ENCODE results near the gene FDX2. TPM values are rescaled to one million over a fixed set of nuclear protein-coding genes. Genes with fewer than 3 reads are reported as not detected.

Gene FDX2
- total and polyA plus RNA-seq, 2 of the 4 experiments (the other 2 are of a cell fraction), result 39.8 to 72.0 TPM

DNA sequence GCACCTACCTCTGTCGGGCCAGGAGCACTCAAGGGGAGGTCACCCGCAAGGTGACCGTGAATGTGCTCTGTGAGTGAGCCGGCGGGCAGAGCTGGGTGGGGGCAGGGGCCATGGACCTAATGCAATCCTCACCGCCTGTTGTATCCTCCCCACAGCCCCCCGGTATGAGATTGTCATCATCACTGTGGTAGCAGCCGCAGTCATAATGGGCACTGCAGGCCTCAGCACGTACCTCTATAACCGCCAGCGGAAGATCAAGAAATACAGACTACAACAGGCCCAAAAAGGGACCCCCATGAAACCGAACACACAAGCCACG is 30.9 kb downstream of the FDX2 start:
- DNase-seq, result no peak
- no TSS peak for BruUV-seq (replicated peaks)
- Histone ChIP-seq H3K4ac (ENCODE audit: low read depth, low read length) (no peak overlapping the region), H4K20me1 (ENCODE audit: insufficient read depth, low read length) (no peaks in the 10 kb centered on the region), H2AFZ (replicated peaks; ENCODE audit: low read length, poor library complexity) (no peak overlapping the region), H3K4me3 (ENCODE audit: insufficient read depth, low read depth, low read length) (no peak overlapping the region), H4K5ac (ENCODE audit: low read depth, low read length) (no peak overlapping the region), H3K27ac (ENCODE audit: insufficient read depth, low read length) (no peak overlapping the region), H3K27me3 (ENCODE audit: control insufficient read depth, insufficient read depth, low read length) (no peaks in the 10 kb centered on the region; the same call in 1 of the 2 replicates), H3K36me3 (ENCODE audit: control insufficient read depth, insufficient read depth, low read length) (peaks cover 2% of the 10 kb centered on the region; the same call in 1 of the 2 replicates), H4K91ac (ENCODE audit: insufficient read depth, low read depth, low read length) (no peak overlapping the region), H2BK5ac (ENCODE audit: low read depth, low read length, poor library complexity, severe bottlenecking) (no peak overlapping the region), H2AK9ac (replicated peaks; ENCODE audit: low read depth, low read length, poor library complexity) (peak overlapping the region; percentile 71), H3K18ac (ENCODE audit: low read depth, low read length) (no peak overlapping the region), H3K23ac (ENCODE audit: low read depth, low read length) (no peak overlapping the region), H3K56ac (ENCODE audit: extremely low read depth, insufficient read depth, low read length) (no peak overlapping the region), H2AK5ac (ENCODE audit: low read depth, low read length) (no peak overlapping the region), H3K4me2 (ENCODE audit: low read depth, low read length) (no peak overlapping the region), H3K9me3 (ENCODE audit: control insufficient read depth, insufficient read depth, low read length) (no peaks in the 10 kb centered on the region), H4K8ac (ENCODE audit: low read depth in 2 of 2, low read length in 2 of 2) (no peak overlapping the region), H2BK120ac (ENCODE audit: low read depth, low read length) (no peak overlapping the region), H3K9ac (ENCODE audit: low read depth, low read length) (no peak overlapping the region), H3K14ac (replicated peaks; ENCODE audit: low read depth, low read length) (no peak overlapping the region), H3K4me1 (ENCODE audit: control insufficient read depth, insufficient read depth, low read length) (peaks cover 14% of the 10 kb centered on the region), H3K9me1 (ENCODE audit: insufficient read depth, low read length) (peaks cover 12% of the 10 kb centered on the region), H2BK20ac (ENCODE audit: low read depth, low read length) (no peak overlapping the region), H2BK15ac (ENCODE audit: low read depth, low read length) (no peak overlapping the region), H3K79me1 (ENCODE audit: low read depth in 1 of 2, low read length in 2 of 2) (no peaks in the 10 kb centered on the region)
- intact Hi-C loops (cut with micrococcal nuclease), result no loop called here
- ChIA-PET POLR2A (ENCODE audit: unreplicated experiment) (no interaction called here), CTCF (interaction anchor here (2.1 kb wide), 1 partner anchor 104 kb away, joined by 5 read pairs; no protein-coding TSS in a partner anchor)
- in situ Hi-C loops (cut with MboI; ENCODE audit: low sequenced_read_pairs), result no loop called here
- dilution Hi-C loops (cut with HindIII; ENCODE audit: low sequenced_read_pairs, unreplicated experiment), result no loop called here
- ATAC-seq (ENCODE audit: low read depth), result no peak
- TF ChIP-seq BHLHE40 (IDR thresholded peaks at IDR 0.05; ENCODE audit: low read depth, low read length) (no peak), NFE2L2 (IDR thresholded peaks at IDR 0.05; ENCODE audit: low read depth, low read length) (no peak), RCOR1 (IDR thresholded peaks at IDR 0.05; ENCODE audit: insufficient replicate concordance, low read length) (no peak), MXI1 (IDR thresholded peaks at IDR 0.05; ENCODE audit: borderline replicate concordance, low read depth, low read length) (no peak), FOS (IDR thresholded peaks at IDR 0.05; ENCODE audit: low read depth, low read length) (no peak), POLR2A (IDR thresholded peaks at IDR 0.05; ENCODE audit: low read depth, low read length) (no peak), RAD21 (IDR thresholded peaks at IDR 0.05; ENCODE audit: low read length) (no peak), CHD1 (IDR thresholded peaks at IDR 0.05; ENCODE audit: low read depth, low read length) (no peak), RFX5 (IDR thresholded peaks at IDR 0.05; ENCODE audit: low read depth, low read length) (no peak), CEBPB (IDR thresholded peaks at IDR 0.05; ENCODE audit: low read depth, low read length) (no peak), SMC3 (IDR thresholded peaks at IDR 0.05; ENCODE audit: low read depth, low read length) (no peak), MAFK (IDR thresholded peaks at IDR 0.05; ENCODE audit: low read depth, low read length) (no peak)
- TF ChIP-seq, protein P1, sequence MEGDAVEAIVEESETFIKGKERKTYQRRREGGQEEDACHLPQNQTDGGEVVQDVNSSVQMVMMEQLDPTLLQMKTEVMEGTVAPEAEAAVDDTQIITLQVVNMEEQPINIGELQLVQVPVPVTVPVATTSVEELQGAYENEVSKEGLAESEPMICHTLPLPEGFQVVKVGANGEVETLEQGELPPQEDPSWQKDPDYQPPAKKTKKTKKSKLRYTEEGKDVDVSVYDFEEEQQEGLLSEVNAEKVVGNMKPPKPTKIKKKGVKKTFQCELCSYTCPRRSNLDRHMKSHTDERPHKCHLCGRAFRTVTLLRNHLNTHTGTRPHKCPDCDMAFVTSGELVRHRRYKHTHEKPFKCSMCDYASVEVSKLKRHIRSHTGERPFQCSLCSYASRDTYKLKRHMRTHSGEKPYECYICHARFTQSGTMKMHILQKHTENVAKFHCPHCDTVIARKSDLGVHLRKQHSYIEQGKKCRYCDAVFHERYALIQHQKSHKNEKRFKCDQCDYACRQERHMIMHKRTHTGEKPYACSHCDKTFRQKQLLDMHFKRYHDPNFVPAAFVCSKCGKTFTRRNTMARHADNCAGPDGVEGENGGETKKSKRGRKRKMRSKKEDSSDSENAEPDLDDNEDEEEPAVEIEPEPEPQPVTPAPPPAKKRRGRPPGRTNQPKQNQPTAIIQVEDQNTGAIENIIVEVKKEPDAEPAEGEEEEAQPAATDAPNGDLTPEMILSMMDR (conservative IDR thresholded peaks at IDR 0.05; ENCODE audit: low read depth, low read length), result no peak
- TF ChIP-seq, protein P2, sequence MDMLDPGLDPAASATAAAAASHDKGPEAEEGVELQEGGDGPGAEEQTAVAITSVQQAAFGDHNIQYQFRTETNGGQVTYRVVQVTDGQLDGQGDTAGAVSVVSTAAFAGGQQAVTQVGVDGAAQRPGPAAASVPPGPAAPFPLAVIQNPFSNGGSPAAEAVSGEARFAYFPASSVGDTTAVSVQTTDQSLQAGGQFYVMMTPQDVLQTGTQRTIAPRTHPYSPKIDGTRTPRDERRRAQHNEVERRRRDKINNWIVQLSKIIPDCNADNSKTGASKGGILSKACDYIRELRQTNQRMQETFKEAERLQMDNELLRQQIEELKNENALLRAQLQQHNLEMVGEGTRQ (IDR thresholded peaks at IDR 0.05; ENCODE audit: low read depth, low read length), result no peak
- TF ChIP-seq, protein P3, sequence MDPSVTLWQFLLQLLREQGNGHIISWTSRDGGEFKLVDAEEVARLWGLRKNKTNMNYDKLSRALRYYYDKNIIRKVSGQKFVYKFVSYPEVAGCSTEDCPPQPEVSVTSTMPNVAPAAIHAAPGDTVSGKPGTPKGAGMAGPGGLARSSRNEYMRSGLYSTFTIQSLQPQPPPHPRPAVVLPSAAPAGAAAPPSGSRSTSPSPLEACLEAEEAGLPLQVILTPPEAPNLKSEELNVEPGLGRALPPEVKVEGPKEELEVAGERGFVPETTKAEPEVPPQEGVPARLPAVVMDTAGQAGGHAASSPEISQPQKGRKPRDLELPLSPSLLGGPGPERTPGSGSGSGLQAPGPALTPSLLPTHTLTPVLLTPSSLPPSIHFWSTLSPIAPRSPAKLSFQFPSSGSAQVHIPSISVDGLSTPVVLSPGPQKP (IDR thresholded peaks at IDR 0.05; ENCODE audit: borderline replicate concordance, low read depth, low read length), result no peak
- WGBS, 2 experiments (ENCODE audit: extremely low coverage in 2 of 2, insufficient read length in 1 of 2), result 100% methylated on average over 2 of the region's 13 CpGs; no CpG with 5 or more reads in 1 of the 2 experiments
